HG03575 (cell line): ENCODE data around the gene SPIN2A.
"Not testable (repeated sequence)": the region's sequence is repeated elsewhere in the genome, so short reads cannot be mapped to it uniquely, and the experiment has no call there.

Experiments used
- ATAC-seq: cut with Tn5 transposase; IDR thresholded peaks from one replicate; pipeline ENCODE4 v1.9.1; 2021; ENCODE audit not compliant: unreplicated experiment, insufficient number of reproducible peaks, low FRiP score; ENCODE audit errors: extremely low read depth

The SPIN2A gene

GRCh38 chrX:57104921-57105398, 32.2 kb downstream of the SPIN2A start:
- ATAC-seq = no peak

- no peak for ATAC-seq
Observed at GRCh38 chrX:57104406-57104805, 32.8 kb downstream of the SPIN2A start.

GRCh38 chrX:57103489-57103888, 33.7 kb downstream of the SPIN2A start:
- no peak for ATAC-seq

GRCh38 chrX:57102918-57103317, 34.3 kb downstream of the SPIN2A start:
- ATAC-seq = not testable (repeated sequence)
